Ovary (tissue), 3 donors: Measurements from ENCODE around the gene GPR157.

Experiments used
- CTCF ChIP-seq, 3 donors: fragments of 450-650 bp in 2 of 3; fragments of 200-600 bp in 1 of 3; IDR thresholded peaks; one replicate each; pipeline versions ENCODE4 v1.5.1 to v1.8.0; 2016 to 2022; ENCODE audit warnings: antibody characterized with exemption in 3 of 3, mild to moderate bottlenecking in 1 of 3
- EP300 ChIP-seq: sonication (generic); formaldehyde crosslinking; IDR thresholded peaks from one replicate; pipeline ENCODE4 v1.6.1; 2017; ENCODE audit warnings: antibody characterized with exemption
- POLR2A ChIP-seq: fragments of 450-650 bp; IDR thresholded peaks from one replicate; pipeline ENCODE4 v1.6.1; 2017; ENCODE audit warnings: antibody characterized with exemption, mild to moderate bottlenecking, moderate library complexity
- donor health status: DM: no; HTN: no; CAD: no.

- TF ChIP-seq CTCF (IDR thresholded peaks at IDR 0.05) (no peak), EP300 (no peak), POLR2A (no peak)
Measured at GRCh38 chr1:9062021-9062471, 66.9 kb downstream of the GPR157 start.
